ENCODE measurements around the gene ODF4.
A peak's percentile ranks its signal among the peaks of the same experiment; 100 is the strongest.
"Not testable (repeated sequence)": the region's sequence is repeated elsewhere in the genome, so short reads cannot be mapped to it uniquely, and the experiment has no call there.

The ODF4 gene

GRCh38 chr17:8369944-8370343 is 30.3 kb downstream of the ODF4 start:
- DNase-seq, result no peak

GRCh38 chr17:8371786-8372185 is 32.1 kb downstream of the ODF4 start:
- DNase-seq, result no peak

GRCh38 chr17:8372422-8372821 is 32.8 kb downstream of the ODF4 start:
- no peak for DNase-seq

- DNase-seq, result not testable (repeated sequence)
Observed at GRCh38 chr17:8373856-8374255, 34.2 kb downstream of the ODF4 start.

- no peak for DNase-seq
Observed at GRCh38 chr17:8375738-8376259, 36.2 kb downstream of the ODF4 start.

GRCh38 chr17:8376271-8377067 is 36.8 kb downstream of the ODF4 start, which contains the start of gene KRABD2:
Gene KRABD2, minus strand, starts transcription at chr17:8376704.
- DNase-seq, result peak; percentile 92

GRCh38 chr17:8377422-8377821 is 37.8 kb downstream of the ODF4 start:
- DNase-seq, result no peak

GRCh38 chr17:8378117-8378516 is 38.5 kb downstream of the ODF4 start:
- DNase-seq, result not testable (repeated sequence)

- no peak for DNase-seq
Observed at GRCh38 chr17:8380049-8380448, 40.4 kb downstream of the ODF4 start.

GRCh38 chr17:8382052-8382879 is 42.6 kb downstream of the ODF4 start:
- no peak for DNase-seq

- DNase-seq, result no peak
Observed at GRCh38 chr17:8382880-8383142, 43.2 kb downstream of the ODF4 start.

- DNase-seq, result peak; percentile 99
Observed at GRCh38 chr17:8383143-8383822, 43.6 kb downstream of the ODF4 start, which contains the start of gene RPL26. Gene RPL26, minus strand, starts transcription at chr17:8383193. Its CDS starts 883 bp downstream, at chr17:8382310.

GRCh38 chr17:8384801-8385378 is 45.2 kb downstream of the ODF4 start:
- DNase-seq, result peak; percentile 98

- no peak for DNase-seq
Observed at GRCh38 chr17:8386841-8387240, 47.2 kb downstream of the ODF4 start.

- no peak for DNase-seq
Observed at GRCh38 chr17:8387914-8388651, 48.4 kb downstream of the ODF4 start.

GRCh38 chr17:8391711-8392110 is 52.1 kb downstream of the ODF4 start:
- DNase-seq, result peak; percentile 81

- DNase-seq, result no peak
Observed at GRCh38 chr17:8392274-8392673, 52.6 kb downstream of the ODF4 start.

GRCh38 chr17:8392674-8393469 is 53.2 kb downstream of the ODF4 start:
- no peak for DNase-seq

- peak; percentile 32 for DNase-seq
Observed at GRCh38 chr17:8393470-8394231, 54.0 kb downstream of the ODF4 start.

- DNase-seq, result not testable (repeated sequence)
Observed at GRCh38 chr17:8394497-8394896, 54.9 kb downstream of the ODF4 start.
